A549 (cell line): ENCODE measurements around the gene DEAF1. TPM values are rescaled to one million over a fixed set of nuclear protein-coding genes. Genes with fewer than 3 reads are reported as not detected.

Source experiments
- ATAC-seq, 2 experiments: fragments of 200-7000 bp in 1 of 2; fragments of >200 bp in 1 of 2; cut with Nextera tagmentation in 1 of 2; cut with Tn5 transposase in 1 of 2; 3 replicates each; pipeline versions ENCODE4 v1.8.0 to v1.9.1; 2018 to 2020; ENCODE audit warnings: mild to moderate bottlenecking in 1 of 2, moderate library complexity in 1 of 2
- CTCF ChIA-PET: fragments of 300-600 bp; sonication (Branson Sonifier 250); formaldehyde crosslinking; extraction: SDS; loops from one replicate; lab custom pipeline; 2021; ENCODE audit warnings: antibody characterized with exemption, inconsistent platforms; lab: Yijun Ruan, JAX
- POLR2A ChIA-PET: fragments of 350-600 bp; formaldehyde crosslinking; extraction: SDS; loops from one replicate; lab custom pipeline; 2021; ENCODE audit warnings: antibody characterized with exemption, inconsistent platforms; lab: Yijun Ruan, JAX
- DNase-seq, 2 experiments: peaks; one replicate each; pipeline versions ENCODE4 v3.0.0 to v3.0.0-alpha.2; 2011 to 2016; ENCODE audit warnings: low read depth in 1 of 2, low spot score in 1 of 2
- FAIRE-seq: peaks from 2 replicates; lab custom pipeline; 2011; peaks lifted over from hg19 to GRCh38; lab: Jason Lieb, UNC
- H3K27ac ChIP-seq, 2 experiments: fragments of >200 bp; sonication (Bioruptor Twin); formaldehyde crosslinking; 3 replicates each; pipeline ENCODE4 v1.5.1; 2016 to 2017
- H3K4me1 ChIP-seq: fragments of >200 bp; sonication (Bioruptor Twin); formaldehyde crosslinking; 3 replicates; pipeline ENCODE4 v1.6.1; 2016
- H3K4me2 ChIP-seq: fragments of >200 bp; sonication (Bioruptor Twin); formaldehyde crosslinking; 3 replicates; pipeline ENCODE4 v1.6.1; 2016
- H3K4me3 ChIP-seq: fragments of >200 bp; sonication (Bioruptor Twin); formaldehyde crosslinking; 3 replicates; pipeline ENCODE4 v1.5.1; 2016
- H3K9me3 ChIP-seq: fragments of >200 bp; sonication (Bioruptor Twin); formaldehyde crosslinking; 3 replicates; pipeline ENCODE4 v1.6.1; 2016
- CEBPB ChIP-seq, 2 experiments: fragments of >200 bp in 1 of 2; sonication (Bioruptor Twin) in 1 of 2; formaldehyde crosslinking in 1 of 2; IDR thresholded peaks; 2 replicates each; pipeline ENCODE4 v1.6.1; 2012 to 2016
- EHF ChIP-seq: fragments of 250-450 bp; sonication (Bioruptor Pico); IDR thresholded peaks from 2 replicates; pipeline ENCODE4 v1.5.0; 2020; ENCODE audit warnings: mild to moderate bottlenecking
- EP300 ChIP-seq, 2 experiments: fragments of >200 bp; sonication (Bioruptor Twin); formaldehyde crosslinking; IDR thresholded peaks; 2 replicates in 1 of 2; 3 replicates in 1 of 2; pipeline ENCODE4 v1.6.1; 2016 to 2017
- ESRRA ChIP-seq: fragments of 150-350 bp; IDR thresholded peaks from 2 replicates; pipeline ENCODE4 v1.6.1; 2014; ENCODE audit warnings: mild to moderate bottlenecking, low read length, borderline replicate concordance
- JUNB ChIP-seq: fragments of >200 bp; sonication (Bioruptor Twin); formaldehyde crosslinking; IDR thresholded peaks from 2 replicates; pipeline ENCODE4 v1.6.1; 2016
- MAFK ChIP-seq: fragments of 450-650 bp; IDR thresholded peaks from 2 replicates; pipeline ENCODE4 v1.6.1; 2014; ENCODE audit not compliant: partially characterized antibody
- NFE2L2 ChIP-seq: fragments of 150-350 bp; conservative IDR thresholded peaks from 2 replicates; pipeline ENCODE4 v1.6.1; 2014; ENCODE audit warnings: low read length
- POLR2AphosphoS2 ChIP-seq: conservative IDR thresholded peaks from 2 replicates; pipeline ENCODE4 v1.6.1; 2012; ENCODE audit warnings: low read length, improper control_type of control experiment, inconsistent platforms
- RCOR1 ChIP-seq: fragments of 150-350 bp; IDR thresholded peaks from 2 replicates; pipeline ENCODE4 v1.6.1; 2014; ENCODE audit warnings: antibody characterized with exemption, low read length, low read depth
- RFX5 ChIP-seq: fragments of 450-650 bp; IDR thresholded peaks from 2 replicates; pipeline ENCODE4 v1.7.1; 2014; ENCODE audit warnings: antibody characterized with exemption, mild to moderate bottlenecking, moderate library complexity
- SMC3 ChIP-seq: fragments of >200 bp; sonication (Bioruptor Twin); formaldehyde crosslinking; IDR thresholded peaks from 3 replicates; pipeline ENCODE4 v1.6.1; 2018; ENCODE audit warnings: inconsistent platforms
- TFCP2L1 ChIP-seq: fragments of 250-450 bp; sonication (Bioruptor Pico); IDR thresholded peaks from 2 replicates; pipeline ENCODE4 v1.5.0; 2021; ENCODE audit warnings: mild to moderate bottlenecking
- ZSCAN20 ChIP-seq: fragments of 250-450 bp; sonication (Bioruptor Pico); IDR thresholded peaks from 2 replicates; pipeline ENCODE4 v1.8.0; 2022; ENCODE audit warnings: mild to moderate bottlenecking, moderate library complexity
- WGBS: methylation state at CpG from one replicate; pipeline ENCODE4 v1.1.6; 2017; ENCODE audit errors: missing lambda C conversion rate; 5-methylcytosine and 5-hydroxymethylcytosine counted together
- polyA plus RNA-seq, 4 experiments: library from polyadenylated mRNA; depleted of rRNA in 3 of 4; stranded (reverse); fragments of >200 nt; fragmentation: RNase III in 1 of 4; extraction: RNeasy Plus Mini Kit Qiagen cat#74134 plus additional on column Dnase treatment in 1 of 4; gene quantifications; 2 replicates in 3 of 4; 3 replicates in 1 of 4; pipeline ENCODE4 v1.2.3, GENCODE V29; 2011 to 2017
- TF ChIP-seq, protein P1 (sequence below): fragments of >200 bp; sonication (Bioruptor Twin); formaldehyde crosslinking; IDR thresholded peaks from 3 replicates; pipeline ENCODE4 v1.5.1; 2016
- TF ChIP-seq, protein P2 (sequence below): fragments of >200 bp; sonication (Bioruptor Twin); formaldehyde crosslinking; IDR thresholded peaks from 3 replicates; pipeline ENCODE4 v1.6.1; 2016
- TF ChIP-seq, protein P3 (sequence below): IDR thresholded peaks from 2 replicates; pipeline ENCODE4 v1.6.1; 2012

Gene DEAF1
- polyA plus RNA-seq, 2 of the 4 experiments (the other 2 are of a cell fraction): 16.0 to 24.0 TPM

DNA sequence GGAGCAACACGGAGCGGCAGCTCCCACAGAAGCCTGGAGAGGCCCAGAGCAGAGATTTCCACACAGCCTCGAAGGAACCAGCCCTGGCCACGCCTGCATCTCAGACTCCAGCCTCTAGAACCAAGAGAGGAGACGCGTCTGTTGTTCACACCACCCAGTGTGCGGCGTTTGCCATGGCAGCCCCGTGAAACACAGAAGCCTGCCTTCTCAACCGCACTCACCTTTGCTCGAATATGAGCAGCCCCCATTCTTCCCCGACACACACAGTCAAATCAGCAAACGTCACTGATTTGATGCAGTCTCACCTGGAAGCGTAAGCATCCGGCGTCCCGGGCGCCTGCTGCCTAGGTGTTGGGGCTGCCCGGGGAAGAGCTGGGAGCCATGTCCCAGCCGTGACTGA is 38.0 kb upstream of the DEAF1 start:
- FAIRE-seq (no peak), ATAC-seq (0 out of 6 replicates have a peak, but pooled peaks of 1 of the 2 experiments have one; percentile 25)
- H3K4me1 ChIP-seq: peaks cover 19% of the 10 kb centered on the region
- TF ChIP-seq POLR2AphosphoS2 (no peak), MAFK (no peak)
- TF ChIP-seq, protein P1, sequence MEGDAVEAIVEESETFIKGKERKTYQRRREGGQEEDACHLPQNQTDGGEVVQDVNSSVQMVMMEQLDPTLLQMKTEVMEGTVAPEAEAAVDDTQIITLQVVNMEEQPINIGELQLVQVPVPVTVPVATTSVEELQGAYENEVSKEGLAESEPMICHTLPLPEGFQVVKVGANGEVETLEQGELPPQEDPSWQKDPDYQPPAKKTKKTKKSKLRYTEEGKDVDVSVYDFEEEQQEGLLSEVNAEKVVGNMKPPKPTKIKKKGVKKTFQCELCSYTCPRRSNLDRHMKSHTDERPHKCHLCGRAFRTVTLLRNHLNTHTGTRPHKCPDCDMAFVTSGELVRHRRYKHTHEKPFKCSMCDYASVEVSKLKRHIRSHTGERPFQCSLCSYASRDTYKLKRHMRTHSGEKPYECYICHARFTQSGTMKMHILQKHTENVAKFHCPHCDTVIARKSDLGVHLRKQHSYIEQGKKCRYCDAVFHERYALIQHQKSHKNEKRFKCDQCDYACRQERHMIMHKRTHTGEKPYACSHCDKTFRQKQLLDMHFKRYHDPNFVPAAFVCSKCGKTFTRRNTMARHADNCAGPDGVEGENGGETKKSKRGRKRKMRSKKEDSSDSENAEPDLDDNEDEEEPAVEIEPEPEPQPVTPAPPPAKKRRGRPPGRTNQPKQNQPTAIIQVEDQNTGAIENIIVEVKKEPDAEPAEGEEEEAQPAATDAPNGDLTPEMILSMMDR: no peak
- TF ChIP-seq, all 56 proteins: peak for 0
- Histone ChIP-seq H3K27ac (no peak overlapping the region), H3K9me3 (no peaks in the 10 kb centered on the region), H3K4me2 (no peak overlapping the region), H3K4me3 (no peak overlapping the region)
- WGBS: 79% methylated on average over 20 of the region's 20 CpGs
- ChIA-PET CTCF (interaction anchor here (3.0 to 20.1 kb wide), 3 partner anchors 10 to 32 kb away, joined by 16 to 599 read pairs (median 119); partner anchors contain the start of genes DEAF1, EPS8L2, TALDO1 and TMEM80), POLR2A (interaction anchor here (0.6 kb wide), 1 partner anchor 14 kb away, joined by 3 read pairs; the partner anchor contains the start of gene TALDO1)
- DNase-seq: no peak

DNA sequence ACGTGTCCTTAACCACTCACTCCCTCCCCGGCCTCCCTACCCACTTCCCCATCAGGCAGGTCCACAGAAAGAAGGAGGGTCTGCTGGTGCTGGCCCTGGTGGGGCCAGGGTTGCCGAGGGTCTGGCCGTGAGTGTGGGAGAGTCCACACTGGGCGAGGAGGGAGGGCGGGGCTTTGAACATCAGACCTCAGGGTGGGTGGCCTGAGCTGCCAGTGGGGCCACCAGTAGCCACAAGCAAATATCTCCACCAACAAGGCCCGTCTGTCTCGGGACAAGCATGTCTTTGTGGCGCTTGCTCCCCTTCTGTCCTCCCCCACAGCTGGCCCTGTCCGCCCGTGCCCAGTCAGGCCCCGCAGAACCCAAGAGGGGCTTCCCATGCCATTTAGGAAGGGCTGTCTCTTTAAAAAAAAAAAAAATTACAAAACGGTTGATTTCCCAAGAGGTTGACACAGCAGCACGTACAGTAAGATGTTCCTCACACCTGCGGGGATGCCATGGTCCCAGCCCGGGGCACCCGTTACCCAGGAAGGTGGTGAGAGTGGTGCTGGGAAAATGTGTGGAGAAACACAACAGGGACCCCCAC is 34.6 kb upstream of the DEAF1 start:
- ATAC-seq: no peak

DNA sequence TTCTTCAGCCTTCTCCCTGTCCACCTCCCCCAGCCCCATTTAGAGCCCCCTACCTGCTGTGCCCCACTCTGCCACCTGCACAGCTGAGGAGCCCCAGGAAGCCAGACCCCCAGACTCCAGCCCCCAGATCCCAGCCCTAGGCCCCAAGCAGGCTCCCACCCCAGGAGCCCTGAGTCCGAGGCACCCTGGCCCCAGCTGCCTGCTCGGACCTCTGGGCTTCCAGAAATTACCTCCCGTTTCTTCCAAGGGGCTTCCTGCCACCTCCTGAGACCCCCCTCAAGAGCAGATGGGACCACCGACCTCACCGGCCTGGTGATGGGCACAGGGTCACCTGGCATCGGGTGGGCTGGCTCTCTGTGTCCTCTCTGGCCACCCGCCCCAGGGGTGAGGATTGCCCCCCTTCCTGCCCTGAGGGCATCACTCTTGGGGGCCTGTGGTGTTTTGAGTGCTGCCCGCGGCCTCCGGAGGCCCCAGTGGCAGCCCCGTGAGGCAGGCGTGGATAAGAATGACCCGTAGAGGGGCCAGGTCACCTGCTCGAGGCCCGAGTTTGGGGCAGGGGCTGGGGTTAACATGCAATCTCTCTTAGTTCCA is 34.0 kb upstream of the DEAF1 start:
- H3K4me3 ChIP-seq: no peak overlapping the region
- no peak for TF ChIP-seq SMC3
- no peak for TF ChIP-seq EP300 (IDR thresholded peaks at IDR 0.05)
- no peak for TF ChIP-seq RFX5
- TF ChIP-seq EHF (CRISPR knock-in tag): no peak
- TF ChIP-seq RCOR1: no peak
- TF ChIP-seq, protein P2, sequence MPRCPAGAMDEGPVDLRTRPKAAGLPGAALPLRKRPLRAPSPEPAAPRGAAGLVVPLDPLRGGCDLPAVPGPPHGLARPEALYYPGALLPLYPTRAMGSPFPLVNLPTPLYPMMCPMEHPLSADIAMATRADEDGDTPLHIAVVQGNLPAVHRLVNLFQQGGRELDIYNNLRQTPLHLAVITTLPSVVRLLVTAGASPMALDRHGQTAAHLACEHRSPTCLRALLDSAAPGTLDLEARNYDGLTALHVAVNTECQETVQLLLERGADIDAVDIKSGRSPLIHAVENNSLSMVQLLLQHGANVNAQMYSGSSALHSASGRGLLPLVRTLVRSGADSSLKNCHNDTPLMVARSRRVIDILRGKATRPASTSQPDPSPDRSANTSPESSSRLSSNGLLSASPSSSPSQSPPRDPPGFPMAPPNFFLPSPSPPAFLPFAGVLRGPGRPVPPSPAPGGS: no peak
- no peak for TF ChIP-seq JUNB
- no peak for TF ChIP-seq ESRRA
- TF ChIP-seq TFCP2L1 (CRISPR knock-in tag): no peak
- no peak for TF ChIP-seq MAFK
- TF ChIP-seq ZSCAN20 (CRISPR knock-in tag): no peak
- H3K27ac ChIP-seq: peak overlapping the region; percentile 79 to 93
- H3K9me3 ChIP-seq: no peaks in the 10 kb centered on the region
- FAIRE-seq (no peak), ATAC-seq (no peak), DNase-seq (no peak)
- ChIA-PET POLR2A (interaction anchor here (0.6 kb wide), 1 partner anchor 26 kb away, joined by 3 read pairs; no protein-coding TSS in a partner anchor), CTCF (interaction anchor here (0.8 to 20.1 kb wide), 16 partner anchors 7 to 173 kb away, joined by 3 to 599 read pairs (median 8); partner anchors contain the start of genes DEAF1, EPS8L2, TALDO1 and TMEM80)
- H3K4me1 ChIP-seq: peaks cover 47% of the 10 kb centered on the region
- peak overlapping the region; percentile 63; the same call in 2 of the 3 replicates for H3K4me2 ChIP-seq
- WGBS: 96% methylated on average over 6 of the region's 15 CpGs

More for the DNA sequence above, 34.6 kb upstream of the DEAF1 start:
- no peak for DNase-seq
- 61% methylated on average over 17 of the region's 17 CpGs for WGBS
- H3K4me3 ChIP-seq: no peak overlapping the region
- no peaks in the 10 kb centered on the region for H3K9me3 ChIP-seq
- CTCF ChIA-PET: interaction anchor here (1.0 to 20.1 kb wide), 5 partner anchors 10 to 175 kb away, joined by 3 to 599 read pairs (median 11); partner anchors contain the start of genes DEAF1, EPS8L2, TALDO1 and TMEM80
- FAIRE-seq: no peak
- TF ChIP-seq NFE2L2 (no peak), CEBPB (IDR thresholded peaks at IDR 0.05) (peak in 1 of 2 experiments; percentile 48; a peak in 2 of 4 replicates)
- TF ChIP-seq, protein P3, sequence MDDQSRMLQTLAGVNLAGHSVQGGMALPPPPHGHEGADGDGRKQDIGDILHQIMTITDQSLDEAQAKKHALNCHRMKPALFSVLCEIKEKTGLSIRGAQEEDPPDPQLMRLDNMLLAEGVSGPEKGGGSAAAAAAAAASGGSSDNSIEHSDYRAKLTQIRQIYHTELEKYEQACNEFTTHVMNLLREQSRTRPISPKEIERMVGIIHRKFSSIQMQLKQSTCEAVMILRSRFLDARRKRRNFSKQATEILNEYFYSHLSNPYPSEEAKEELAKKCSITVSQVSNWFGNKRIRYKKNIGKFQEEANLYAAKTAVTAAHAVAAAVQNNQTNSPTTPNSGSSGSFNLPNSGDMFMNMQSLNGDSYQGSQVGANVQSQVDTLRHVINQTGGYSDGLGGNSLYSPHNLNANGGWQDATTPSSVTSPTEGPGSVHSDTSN: 0 out of 2 replicates have a peak, but pooled peaks have one; percentile 23
- TF ChIP-seq, all 56 proteins: peak for 2
- Histone ChIP-seq H3K4me1 (peaks cover 47% of the 10 kb centered on the region), H3K27ac (peak overlapping the region in 1 of 2 experiments; percentile 93; a peak in 3 of 6 replicates), H3K4me2 (peak overlapping the region; percentile 12; the same call in 1 of the 3 replicates)
- POLR2A ChIA-PET: no interaction called here
